IMR-90 (cell line): Measurements from ENCODE around the gene TDRD12.

Source experiments
- BHLHE40 ChIP-seq: fragments of 150-350 bp; IDR thresholded peaks from 2 replicates; pipeline ENCODE4 v1.6.1; 2016; ENCODE audit warnings: mild to moderate bottlenecking, low read depth, low read length
- CEBPB ChIP-seq: IDR thresholded peaks from 2 replicates; pipeline ENCODE4 v1.6.1; 2012; ENCODE audit warnings: low read depth, low read length, improper control_type of control experiment
- CTCF ChIP-seq: conservative IDR thresholded peaks from 2 replicates; pipeline ENCODE4 v1.5.1; 2012; ENCODE audit warnings: mild to moderate bottlenecking, low read depth, low read length, improper control_type of control experiment
- MAZ ChIP-seq: IDR thresholded peaks from 2 replicates; pipeline ENCODE4 v1.6.1; 2012; ENCODE audit warnings: low read depth, mild to moderate bottlenecking, low read length, improper control_type of control experiment, moderate library complexity, borderline replicate concordance
- MXI1 ChIP-seq: IDR thresholded peaks from 2 replicates; pipeline ENCODE4 v1.6.1; 2012; ENCODE audit warnings: low read depth, mild to moderate bottlenecking, low read length, moderate library complexity, borderline replicate concordance
- POLR2A ChIP-seq: IDR thresholded peaks from 2 replicates; pipeline ENCODE4 v1.6.1; 2012; ENCODE audit warnings: mild to moderate bottlenecking, low read depth, low read length
- RAD21 ChIP-seq: IDR thresholded peaks from 2 replicates; pipeline ENCODE4 v1.6.1; 2012; ENCODE audit warnings: low read length, improper control_type of control experiment
- RCOR1 ChIP-seq: IDR thresholded peaks from 2 replicates; pipeline ENCODE4 v1.6.1; 2012; ENCODE audit warnings: mild to moderate bottlenecking, low read length, improper control_type of control experiment; ENCODE audit not compliant: insufficient replicate concordance
- SMC3 ChIP-seq: fragments of 150-350 bp; IDR thresholded peaks from 2 replicates; pipeline ENCODE4 v1.6.1; 2016; ENCODE audit warnings: low read depth, mild to moderate bottlenecking, antibody characterized with exemption, low read length, moderate library complexity

- no peak for TF ChIP-seq CTCF
- no peak for TF ChIP-seq POLR2A
- no peak for TF ChIP-seq MXI1
- no peak for TF ChIP-seq RAD21
- TF ChIP-seq MAZ: no peak
- TF ChIP-seq SMC3: no peak
- TF ChIP-seq CEBPB: no peak
- no peak for TF ChIP-seq BHLHE40
- no peak for TF ChIP-seq RCOR1
Observed at GRCh38 chr19:32822916-32823746, 103.6 kb downstream of the TDRD12 start.
